Measurements from ENCODE around the gene SS18L1. TPM values are rescaled to one million over a fixed set of nuclear protein-coding genes. Genes with fewer than 3 reads are reported as not detected.

The SS18L1 gene
- total RNA-seq, 1 donor from 2014 or later = 16.3 TPM

GRCh38 chr20:62165762-62166399, 22.3 kb downstream of the SS18L1 start:
- peaks cover 16% of the 10 kb centered on the region for H3K36me3 ChIP-seq (ENCODE audit: insufficient read depth, low read length)
- Mint-ChIP-seq H3K4me1 (ENCODE audit: low read depth, unreplicated experiment) (peaks cover 8% of the 10 kb centered on the region), H3K36me3 (ENCODE audit: low read depth, unreplicated experiment) (peaks cover 11% of the 10 kb centered on the region), H3K9me3 (ENCODE audit: unreplicated experiment) (no peaks in the 10 kb centered on the region), H3K27me3 (ENCODE audit: low read depth, unreplicated experiment) (no peaks in the 10 kb centered on the region), H3K27ac (ENCODE audit: unreplicated experiment) (no peak overlapping the region), H3K4me3 (ENCODE audit: unreplicated experiment) (no peak overlapping the region)
- FAIRE-seq (no peak), DNase-seq (ENCODE audit: low read depth) (no peak)
- H2AFZ ChIP-seq (ENCODE audit: low read depth, low read length) = no peak overlapping the region
- H3K4me1 ChIP-seq (ENCODE audit: insufficient read depth, low read length) = peaks cover 12% of the 10 kb centered on the region
- no peak for TF ChIP-seq EZH2 (IDR thresholded peaks at IDR 0.05; ENCODE audit: insufficient read depth, low read length)
- TF ChIP-seq CTCF (IDR thresholded peaks at IDR 0.05; ENCODE audit: insufficient read depth, low read depth, low read length) = no peak
- no peak overlapping the region for H3K9ac ChIP-seq (ENCODE audit: low read length)
- H3K9me3 ChIP-seq (ENCODE audit: insufficient read depth, low read depth, low read length) = no peaks in the 10 kb centered on the region
- H3K27me3 ChIP-seq (ENCODE audit: insufficient read depth, low read length) = no peaks in the 10 kb centered on the region
- peaks cover 4% of the 10 kb centered on the region for H4K20me1 ChIP-seq (ENCODE audit: insufficient read depth, low read length)
- H3K79me2 ChIP-seq (ENCODE audit: insufficient read depth, low read length) = peaks cover 3% of the 10 kb centered on the region
- no peak overlapping the region for H3K4me2 ChIP-seq (ENCODE audit: low read length)
- H3K4me3 ChIP-seq (ENCODE audit: insufficient read depth, low read depth, low read length) = no peak overlapping the region
- no peak overlapping the region for H3K27ac ChIP-seq (ENCODE audit: low read depth, low read length)

GRCh38 chr20:62167474-62167873, 23.9 kb downstream of the SS18L1 start:
- Histone ChIP-seq H3K79me2 (ENCODE audit: insufficient read depth, low read length) (no peaks in the 10 kb centered on the region), H3K36me3 (ENCODE audit: insufficient read depth, low read length) (peaks cover 21% of the 10 kb centered on the region), H3K9me3 (ENCODE audit: insufficient read depth, low read depth, low read length) (no peaks in the 10 kb centered on the region), H3K27me3 (ENCODE audit: insufficient read depth, low read length) (no peaks in the 10 kb centered on the region), H3K4me1 (ENCODE audit: insufficient read depth, low read length) (no peaks in the 10 kb centered on the region), H3K27ac (ENCODE audit: low read depth, low read length) (no peak overlapping the region), H3K9ac (ENCODE audit: low read length) (no peak overlapping the region), H4K20me1 (ENCODE audit: insufficient read depth, low read length) (no peaks in the 10 kb centered on the region), H2AFZ (ENCODE audit: low read depth, low read length) (no peak overlapping the region), H3K4me2 (ENCODE audit: low read length) (no peak overlapping the region), H3K4me3 (ENCODE audit: insufficient read depth, low read depth, low read length) (no peak overlapping the region)
- Mint-ChIP-seq H3K4me3 (ENCODE audit: unreplicated experiment) (no peak overlapping the region), H3K36me3 (ENCODE audit: low read depth, unreplicated experiment) (peaks cover 11% of the 10 kb centered on the region), H3K9me3 (ENCODE audit: unreplicated experiment) (no peaks in the 10 kb centered on the region), H3K27ac (ENCODE audit: unreplicated experiment) (no peak overlapping the region), H3K4me1 (ENCODE audit: low read depth, unreplicated experiment) (no peaks in the 10 kb centered on the region), H3K27me3 (ENCODE audit: low read depth, unreplicated experiment) (no peaks in the 10 kb centered on the region)
- DNase-seq (ENCODE audit: low read depth) = no peak
- TF ChIP-seq CTCF (IDR thresholded peaks at IDR 0.05; ENCODE audit: insufficient read depth, low read depth, low read length) (no peak), EZH2 (IDR thresholded peaks at IDR 0.05; ENCODE audit: insufficient read depth, low read length) (no peak)
- FAIRE-seq = no peak

GRCh38 chr20:62168061-62168460, 24.5 kb downstream of the SS18L1 start:
- Histone ChIP-seq H3K4me2 (ENCODE audit: low read length) (no peak overlapping the region), H3K36me3 (ENCODE audit: insufficient read depth, low read length) (peaks cover 21% of the 10 kb centered on the region), H3K4me1 (ENCODE audit: insufficient read depth, low read length) (no peaks in the 10 kb centered on the region), H3K4me3 (ENCODE audit: insufficient read depth, low read depth, low read length) (no peak overlapping the region), H3K27ac (ENCODE audit: low read depth, low read length) (no peak overlapping the region), H2AFZ (ENCODE audit: low read depth, low read length) (no peak overlapping the region), H3K79me2 (ENCODE audit: insufficient read depth, low read length) (no peaks in the 10 kb centered on the region), H3K9ac (ENCODE audit: low read length) (no peak overlapping the region), H3K9me3 (ENCODE audit: insufficient read depth, low read depth, low read length) (no peaks in the 10 kb centered on the region), H4K20me1 (ENCODE audit: insufficient read depth, low read length) (no peaks in the 10 kb centered on the region), H3K27me3 (ENCODE audit: insufficient read depth, low read length) (no peaks in the 10 kb centered on the region)
- no peak overlapping the region for H3K4me3 Mint-ChIP-seq (ENCODE audit: unreplicated experiment)
- H3K27ac Mint-ChIP-seq (ENCODE audit: unreplicated experiment) = no peak overlapping the region
- FAIRE-seq = no peak
- no peaks in the 10 kb centered on the region for H3K4me1 Mint-ChIP-seq (ENCODE audit: low read depth, unreplicated experiment)
- H3K9me3 Mint-ChIP-seq (ENCODE audit: unreplicated experiment) = no peaks in the 10 kb centered on the region
- DNase-seq (ENCODE audit: low read depth) = no peak
- no peak for TF ChIP-seq CTCF (IDR thresholded peaks at IDR 0.05; ENCODE audit: insufficient read depth, low read depth, low read length)
- no peak for TF ChIP-seq EZH2 (IDR thresholded peaks at IDR 0.05; ENCODE audit: insufficient read depth, low read length)
- no peaks in the 10 kb centered on the region for H3K27me3 Mint-ChIP-seq (ENCODE audit: low read depth, unreplicated experiment)
- peaks cover 11% of the 10 kb centered on the region for H3K36me3 Mint-ChIP-seq (ENCODE audit: low read depth, unreplicated experiment)

All from astrocyte (in vitro differentiated cells and primary cell).